Activated naive CD4-positive, alpha-beta T cell treated with anti-CD3 and anti-CD28 coated beads, Interleukin-2, amount 50 U/mL, for 72 hours (primary cell): ENCODE data around the gene FBXL7. TPM values are rescaled to one million over a fixed set of nuclear protein-coding genes. Genes with fewer than 3 reads are reported as not detected.

Experiments
- ATAC-seq, 2 donors: fragments of 150-1000 bp; cut with Tn5 transposase; 2 replicates each; pipeline ENCODE4 v1.10.0; 2021; ENCODE audit warnings: mild to moderate bottlenecking in 2 of 2, moderate library complexity in 2 of 2
- DNase-seq, 2 donors: peaks; one replicate each; pipeline ENCODE4 v3.0.0; 2021 to 2022; ENCODE audit warnings: low spot score in 2 of 2
- H3K27ac Mint-ChIP-seq, 2 donors: one replicate each; pipeline ENCODE4 v1.8.0; 2022; ENCODE audit warnings: mild to moderate bottlenecking in 2 of 2, mixed read lengths in 2 of 2
- H3K36me3 Mint-ChIP-seq, 2 donors: one replicate each; pipeline ENCODE4 v1.8.0; 2022; ENCODE audit warnings: mixed read lengths in 2 of 2
- H3K9me3 Mint-ChIP-seq, 2 donors: one replicate each; pipeline ENCODE4 v1.8.0; 2022; ENCODE audit warnings: mixed read lengths in 2 of 2
- total RNA-seq, 2 donors: library from RNA; stranded (reverse); gene quantifications; one replicate each; pipeline ENCODE4 v1.2.3, GENCODE V29; 2022

FBXL7 gene
- total RNA-seq, 2 donors from 2014 or later, result not detected

- no peaks in the 10 kb centered on the region for H3K36me3 Mint-ChIP-seq
Observed at GRCh38 chr5:15791859-15792258, 291.9 kb downstream of the FBXL7 start.

GRCh38 chr5:15794052-15794985 lies 294.3 kb downstream of the FBXL7 start:
- H3K36me3 Mint-ChIP-seq, result no peaks in the 10 kb centered on the region
- peaks cover 0 to 5% of the 10 kb centered on the region in 2 donors for H3K9me3 Mint-ChIP-seq
- no peak overlapping the region for H3K27ac Mint-ChIP-seq
- DNase-seq, result no peak
- no peak for ATAC-seq

More at GRCh38 chr5:15791859-15792258, 291.9 kb downstream of the FBXL7 start:
- ATAC-seq (no peak), DNase-seq (no peak)
- Mint-ChIP-seq H3K9me3 (peaks cover 0 to 3% of the 10 kb centered on the region in 2 donors), H3K27ac (no peak overlapping the region)

- peaks cover 0 to 5% of the 10 kb centered on the region in 2 donors for H3K9me3 Mint-ChIP-seq
- DNase-seq (no peak), ATAC-seq (no peak)
- no peak overlapping the region for H3K27ac Mint-ChIP-seq
- no peaks in the 10 kb centered on the region for H3K36me3 Mint-ChIP-seq
Observed at GRCh38 chr5:15796096-15796495, 296.1 kb downstream of the FBXL7 start.

- H3K36me3 Mint-ChIP-seq, result no peaks in the 10 kb centered on the region
- no peak overlapping the region for H3K27ac Mint-ChIP-seq
- H3K9me3 Mint-ChIP-seq, result peaks cover 0 to 5% of the 10 kb centered on the region in 2 donors
- no peak for DNase-seq
- ATAC-seq, result no peak
Observed at GRCh38 chr5:15796557-15796956, 296.6 kb downstream of the FBXL7 start.

- H3K27ac Mint-ChIP-seq, result no peak overlapping the region
- H3K36me3 Mint-ChIP-seq, result no peaks in the 10 kb centered on the region
- peaks cover 0 to 7% of the 10 kb centered on the region in 2 donors for H3K9me3 Mint-ChIP-seq
- no peak for ATAC-seq
- DNase-seq, result no peak
Observed at GRCh38 chr5:15797116-15797515, 297.1 kb downstream of the FBXL7 start.

GRCh38 chr5:15798006-15798405 lies 298.0 kb downstream of the FBXL7 start:
- no peak overlapping the region for H3K27ac Mint-ChIP-seq
- peaks cover 5 to 15% of the 10 kb centered on the region in 2 donors for H3K9me3 Mint-ChIP-seq
- ATAC-seq (no peak), DNase-seq (no peak)
- H3K36me3 Mint-ChIP-seq, result no peaks in the 10 kb centered on the region

GRCh38 chr5:15799014-15799413 lies 299.0 kb downstream of the FBXL7 start:
- ATAC-seq (no peak), DNase-seq (no peak)
- Mint-ChIP-seq H3K27ac (no peak overlapping the region), H3K36me3 (no peaks in the 10 kb centered on the region), H3K9me3 (peaks cover 5 to 21% of the 10 kb centered on the region in 2 donors)

- ATAC-seq, result no peak
- H3K27ac Mint-ChIP-seq, result no peak overlapping the region
- no peak for DNase-seq
- H3K36me3 Mint-ChIP-seq, result no peaks in the 10 kb centered on the region
- peaks cover 5 to 21% of the 10 kb centered on the region in 2 donors for H3K9me3 Mint-ChIP-seq
Observed at GRCh38 chr5:15799612-15800011, 299.6 kb downstream of the FBXL7 start.

GRCh38 chr5:15803280-15803679 lies 303.3 kb downstream of the FBXL7 start:
- no peak overlapping the region for H3K27ac Mint-ChIP-seq

GRCh38 chr5:15806613-15807012 lies 306.6 kb downstream of the FBXL7 start:
- Mint-ChIP-seq H3K9me3 (peaks cover 9 to 24% of the 10 kb centered on the region in 2 donors), H3K27ac (no peak overlapping the region), H3K36me3 (no peaks in the 10 kb centered on the region)
- DNase-seq (no peak), ATAC-seq (no peak)

More at GRCh38 chr5:15803280-15803679, 303.3 kb downstream of the FBXL7 start:
- ATAC-seq, result no peak
- peaks cover 9 to 25% of the 10 kb centered on the region in 2 donors for H3K9me3 Mint-ChIP-seq
- DNase-seq, result no peak
- H3K36me3 Mint-ChIP-seq, result no peaks in the 10 kb centered on the region

- no peak for DNase-seq
- Mint-ChIP-seq H3K9me3 (peaks cover 9 to 20% of the 10 kb centered on the region in 2 donors), H3K36me3 (no peaks in the 10 kb centered on the region), H3K27ac (no peak overlapping the region)
- ATAC-seq, result no peak
Observed at GRCh38 chr5:15807248-15807647, 307.3 kb downstream of the FBXL7 start.

- peaks cover 8 to 15% of the 10 kb centered on the region in 2 donors for H3K9me3 Mint-ChIP-seq
- no peak for DNase-seq
- H3K27ac Mint-ChIP-seq, result no peak overlapping the region
- no peak for ATAC-seq
- no peaks in the 10 kb centered on the region for H3K36me3 Mint-ChIP-seq
Observed at GRCh38 chr5:15807871-15808270, 307.9 kb downstream of the FBXL7 start.

GRCh38 chr5:15808577-15808976 lies 308.6 kb downstream of the FBXL7 start:
- no peaks in the 10 kb centered on the region for H3K36me3 Mint-ChIP-seq

GRCh38 chr5:15819617-15820016 lies 319.6 kb downstream of the FBXL7 start:
- Mint-ChIP-seq H3K9me3 (peaks cover 5 to 15% of the 10 kb centered on the region in 2 donors), H3K27ac (no peak overlapping the region), H3K36me3 (no peaks in the 10 kb centered on the region)
- DNase-seq (no peak), ATAC-seq (no peak)

More at GRCh38 chr5:15808577-15808976, 308.6 kb downstream of the FBXL7 start:
- DNase-seq (no peak), ATAC-seq (no peak)
- no peak overlapping the region for H3K27ac Mint-ChIP-seq
- H3K9me3 Mint-ChIP-seq, result peaks cover 10 to 11% of the 10 kb centered on the region in 2 donors

- no peak for ATAC-seq
- H3K36me3 Mint-ChIP-seq, result no peaks in the 10 kb centered on the region
- H3K27ac Mint-ChIP-seq, result no peak overlapping the region
- H3K9me3 Mint-ChIP-seq, result peaks cover 5 to 15% of the 10 kb centered on the region in 2 donors
- no peak for DNase-seq
Observed at GRCh38 chr5:15821506-15821905, 321.5 kb downstream of the FBXL7 start.

GRCh38 chr5:15823398-15823797 lies 323.4 kb downstream of the FBXL7 start:
- Mint-ChIP-seq H3K9me3 (peaks cover 10 to 11% of the 10 kb centered on the region in 2 donors), H3K27ac (no peak overlapping the region), H3K36me3 (no peaks in the 10 kb centered on the region)
- ATAC-seq, result no peak
- DNase-seq, result no peak

- ATAC-seq (no peak), DNase-seq (no peak)
- Mint-ChIP-seq H3K9me3 (peaks cover 5 to 6% of the 10 kb centered on the region in 2 donors), H3K36me3 (no peaks in the 10 kb centered on the region), H3K27ac (no peak overlapping the region)
Observed at GRCh38 chr5:15827741-15828140, 327.8 kb downstream of the FBXL7 start.

- ATAC-seq (no peak), DNase-seq (no peak)
- H3K27ac Mint-ChIP-seq, result no peak overlapping the region
- peaks cover 5 to 12% of the 10 kb centered on the region in 2 donors for H3K9me3 Mint-ChIP-seq
- H3K36me3 Mint-ChIP-seq, result no peaks in the 10 kb centered on the region
Observed at GRCh38 chr5:15831408-15831807, 331.4 kb downstream of the FBXL7 start.
